ENCODE measurements around the gene CABP4. TPM values are rescaled to one million over a fixed set of nuclear protein-coding genes. Genes with fewer than 3 reads are reported as not detected.

The CABP4 gene
- total and polyA plus RNA-seq, 2 donors (not counting 3 experiments of a cell fraction or from before 2014, with no cell fraction given): 2.4 to 5.0 TPM

DNA sequence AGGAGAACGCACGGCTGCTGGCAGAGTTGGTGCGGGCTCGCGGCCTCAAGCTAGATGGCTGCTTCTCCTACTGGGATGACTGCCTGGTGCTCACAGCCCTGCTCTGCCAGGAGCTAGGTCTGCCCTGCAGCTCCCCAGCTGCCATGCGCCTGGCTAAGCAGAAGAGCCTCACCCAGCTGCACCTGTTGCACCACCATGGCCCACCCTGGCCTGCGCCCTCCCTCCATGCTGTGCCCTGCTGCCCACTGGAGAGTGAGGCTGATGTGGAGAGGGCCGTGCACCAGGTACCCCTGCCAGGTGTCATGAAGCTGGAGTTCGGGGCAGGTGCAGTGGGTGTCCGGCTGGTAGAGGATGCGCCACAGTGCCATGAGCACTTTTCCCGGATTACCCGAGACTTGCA is 31.7 kb upstream of the CABP4 start:
- Histone ChIP-seq H4K20me1 (replicated peaks; ENCODE audit: control insufficient read depth, extremely low read depth, insufficient read depth, low read length) (no peaks in the 10 kb centered on the region), H3K9ac (replicated peaks; ENCODE audit: extremely low read depth, insufficient read depth, low read length) (no peak overlapping the region), H2AFZ (ENCODE audit: low read depth, low read length) (no peak overlapping the region), H3K27me3 (ENCODE audit: control insufficient read depth in 2 of 2, insufficient read depth in 2 of 2, low read length in 2 of 2) (no peaks in the 10 kb centered on the region), H3K9me3 (replicated peaks; ENCODE audit: control insufficient read depth, insufficient read depth, low read length) (no peaks in the 10 kb centered on the region), H3K27ac (ENCODE audit: insufficient read depth, low read depth, low read length) (no peak overlapping the region), H3K4me3 (replicated peaks in 1 of 3; ENCODE audit: insufficient read depth in 1 of 3, low read depth in 1 of 3, low read length in 3 of 3) (no peak overlapping the region), H3K4me1 (ENCODE audit: control insufficient read depth, extremely low read depth, insufficient read depth, low read length) (peaks cover 4% of the 10 kb centered on the region), H3K36me3 (ENCODE audit: control insufficient read depth in 2 of 2, extremely low read depth in 1 of 2, insufficient read depth in 2 of 2, low read length in 2 of 2) (no peaks in the 10 kb centered on the region), H3K79me2 (ENCODE audit: control insufficient read depth, insufficient read depth, low read length) (no peaks in the 10 kb centered on the region), H3K9me1 (replicated peaks; ENCODE audit: control insufficient read depth, extremely low read depth, insufficient read depth, low read length) (no peaks in the 10 kb centered on the region), H3K4me2 (ENCODE audit: insufficient read depth, low read length) (no peak overlapping the region)
- ChIA-PET CTCF (interaction anchor here (1.4 kb wide), 1 partner anchor 22 kb away, joined by 5 read pairs; the partner anchor contains the start of gene PPP1CA), POLR2A (no interaction called here)
- DNase-seq (ENCODE audit: low read depth, low spot score): no peak
- no TSS peak for BruUV-seq (replicated peaks)
- FAIRE-seq: no peak
- TF ChIP-seq POLR2AphosphoS5 (IDR thresholded peaks at IDR 0.05; ENCODE audit: insufficient read depth, low read depth, low read length): no peak
- no peak for TF ChIP-seq EZH2 (IDR thresholded peaks at IDR 0.05; ENCODE audit: borderline replicate concordance, low read depth, low read length, severe bottlenecking)
- TF ChIP-seq, protein P1, sequence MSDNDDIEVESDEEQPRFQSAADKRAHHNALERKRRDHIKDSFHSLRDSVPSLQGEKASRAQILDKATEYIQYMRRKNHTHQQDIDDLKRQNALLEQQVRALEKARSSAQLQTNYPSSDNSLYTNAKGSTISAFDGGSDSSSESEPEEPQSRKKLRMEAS (IDR thresholded peaks at IDR 0.05; ENCODE audit: insufficient read depth, insufficient read length): no peak
- TF ChIP-seq, protein P2, sequence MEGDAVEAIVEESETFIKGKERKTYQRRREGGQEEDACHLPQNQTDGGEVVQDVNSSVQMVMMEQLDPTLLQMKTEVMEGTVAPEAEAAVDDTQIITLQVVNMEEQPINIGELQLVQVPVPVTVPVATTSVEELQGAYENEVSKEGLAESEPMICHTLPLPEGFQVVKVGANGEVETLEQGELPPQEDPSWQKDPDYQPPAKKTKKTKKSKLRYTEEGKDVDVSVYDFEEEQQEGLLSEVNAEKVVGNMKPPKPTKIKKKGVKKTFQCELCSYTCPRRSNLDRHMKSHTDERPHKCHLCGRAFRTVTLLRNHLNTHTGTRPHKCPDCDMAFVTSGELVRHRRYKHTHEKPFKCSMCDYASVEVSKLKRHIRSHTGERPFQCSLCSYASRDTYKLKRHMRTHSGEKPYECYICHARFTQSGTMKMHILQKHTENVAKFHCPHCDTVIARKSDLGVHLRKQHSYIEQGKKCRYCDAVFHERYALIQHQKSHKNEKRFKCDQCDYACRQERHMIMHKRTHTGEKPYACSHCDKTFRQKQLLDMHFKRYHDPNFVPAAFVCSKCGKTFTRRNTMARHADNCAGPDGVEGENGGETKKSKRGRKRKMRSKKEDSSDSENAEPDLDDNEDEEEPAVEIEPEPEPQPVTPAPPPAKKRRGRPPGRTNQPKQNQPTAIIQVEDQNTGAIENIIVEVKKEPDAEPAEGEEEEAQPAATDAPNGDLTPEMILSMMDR (IDR thresholded peaks at IDR 0.05; ENCODE audit: extremely low read depth in 1 of 2, insufficient read depth in 1 of 2, low read depth in 1 of 2, low read length in 2 of 2): no peak
- TF ChIP-seq MYC (IDR thresholded peaks at IDR 0.05; ENCODE audit: low read depth, low read length): no peak
- TF ChIP-seq FOS (IDR thresholded peaks at IDR 0.05; ENCODE audit: borderline replicate concordance, insufficient read depth, low read length): no peak
- TF ChIP-seq POLR2A (IDR thresholded peaks at IDR 0.05; ENCODE audit: low read depth, low read length): no peak
- no peak for TF ChIP-seq GATA2 (IDR thresholded peaks at IDR 0.05; ENCODE audit: insufficient read depth, insufficient read length, low read depth, low read length)
- TF ChIP-seq JUN (IDR thresholded peaks at IDR 0.05; ENCODE audit: borderline replicate concordance, insufficient read depth, insufficient read length, low read depth): no peak
- dilution Hi-C loops (cut with MboI; ENCODE audit: extremely low pct_ligation_motif_present, low sequenced_read_pairs): no loop called here
- intact Hi-C loops (cut with micrococcal nuclease): no loop called here
